Gastroesophageal sphincter (tissue), 3 donors: Measurements from ENCODE around the gene TMEM191C.
"Not testable (repeated sequence)": the region's sequence is repeated elsewhere in the genome, so short reads cannot be mapped to it uniquely, and the experiment has no call there.

Experiments
- CTCF ChIP-seq, 4 experiments: fragments of 200-600 bp in 2 of 4; fragments of 450-650 bp in 2 of 4; sonication (generic) in 1 of 4; IDR thresholded peaks; one replicate each; pipeline ENCODE4 v1.5.1; 2017 to 2019; ENCODE audit warnings: antibody characterized with exemption in 4 of 4, mild to moderate bottlenecking in 2 of 4, moderate library complexity in 2 of 4
- POLR2A ChIP-seq, 2 donors: fragments of 450-650 bp; IDR thresholded peaks; one replicate each; pipeline ENCODE4 v1.6.1; 2017; ENCODE audit warnings: antibody characterized with exemption in 2 of 2, mild to moderate bottlenecking in 2 of 2, moderate library complexity in 1 of 2
- POLR2AphosphoS5 ChIP-seq: sonication (generic); formaldehyde crosslinking; IDR thresholded peaks from one replicate; pipeline ENCODE4 v1.6.1; 2017; ENCODE audit warnings: antibody characterized with exemption

- not testable (repeated sequence) for TF ChIP-seq CTCF (IDR thresholded peaks at IDR 0.05); POLR2AphosphoS5; POLR2A (IDR thresholded peaks at IDR 0.05)
Measured at GRCh38 chr22:21441170-21441569, 26.0 kb upstream of the TMEM191C start.
